ENCODE results near the gene NCLN.
"Not testable (repeated sequence)": the region's sequence is repeated elsewhere in the genome, so short reads cannot be mapped to it uniquely, and the experiment has no call there.

Gene NCLN, protein sequence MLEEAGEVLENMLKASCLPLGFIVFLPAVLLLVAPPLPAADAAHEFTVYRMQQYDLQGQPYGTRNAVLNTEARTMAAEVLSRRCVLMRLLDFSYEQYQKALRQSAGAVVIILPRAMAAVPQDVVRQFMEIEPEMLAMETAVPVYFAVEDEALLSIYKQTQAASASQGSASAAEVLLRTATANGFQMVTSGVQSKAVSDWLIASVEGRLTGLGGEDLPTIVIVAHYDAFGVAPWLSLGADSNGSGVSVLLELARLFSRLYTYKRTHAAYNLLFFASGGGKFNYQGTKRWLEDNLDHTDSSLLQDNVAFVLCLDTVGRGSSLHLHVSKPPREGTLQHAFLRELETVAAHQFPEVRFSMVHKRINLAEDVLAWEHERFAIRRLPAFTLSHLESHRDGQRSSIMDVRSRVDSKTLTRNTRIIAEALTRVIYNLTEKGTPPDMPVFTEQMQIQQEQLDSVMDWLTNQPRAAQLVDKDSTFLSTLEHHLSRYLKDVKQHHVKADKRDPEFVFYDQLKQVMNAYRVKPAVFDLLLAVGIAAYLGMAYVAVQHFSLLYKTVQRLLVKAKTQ

DNA sequence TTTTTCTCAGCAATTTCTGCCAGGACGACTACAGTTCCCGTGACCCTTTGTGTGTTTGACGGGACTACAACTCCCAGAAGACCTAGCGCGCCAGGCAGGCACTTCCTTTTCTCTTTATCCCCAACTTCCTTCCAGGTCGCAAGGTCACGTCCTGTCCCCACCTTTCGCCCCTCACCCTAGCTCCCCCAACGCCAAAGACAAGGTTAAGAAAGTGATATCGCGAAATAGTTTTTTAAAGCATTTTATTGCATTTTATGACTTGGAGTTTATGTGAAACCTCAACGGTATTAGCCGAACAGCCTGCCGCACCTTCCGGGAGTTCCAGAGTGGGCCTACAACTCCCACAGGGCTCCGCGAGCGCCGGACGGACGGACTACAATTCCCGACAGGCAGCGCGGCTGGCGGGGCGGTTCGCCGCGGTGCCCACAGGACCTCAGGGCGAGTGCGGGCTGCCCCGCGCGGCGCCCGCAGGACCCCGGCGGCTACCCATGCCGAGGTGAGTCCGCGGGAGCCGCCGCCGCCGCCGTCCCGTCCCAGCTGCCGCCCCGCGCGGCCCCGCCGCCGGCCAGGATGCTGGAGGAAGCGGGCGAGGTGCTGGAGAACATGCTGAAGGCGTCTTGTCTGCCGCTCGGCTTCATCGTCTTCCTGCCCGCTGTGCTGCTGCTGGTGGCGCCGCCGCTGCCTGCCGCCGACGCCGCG is at the start of gene NCLN:
NCLN (plus strand) TSS at position 470 of the 699 bp plus-strand sequence; CDS start at position 571, 101 bp downstream.
- peak; percentile 91 for DNase-seq

- DNase-seq: peak; percentile 29
Observed at GRCh38 chr19:3135961-3136683, 49.6 kb upstream of the NCLN start, which contains the start of gene GNA15. Gene GNA15, plus strand, starts transcription at chr19:3136033. Its CDS starts 418 bp downstream, at chr19:3136451.

- DNase-seq: no peak
Observed at GRCh38 chr19:3136684-3137055, 49.1 kb upstream of the NCLN start.

- no peak for DNase-seq
Observed at GRCh38 chr19:3137119-3137518, 48.6 kb upstream of the NCLN start.

DNA sequence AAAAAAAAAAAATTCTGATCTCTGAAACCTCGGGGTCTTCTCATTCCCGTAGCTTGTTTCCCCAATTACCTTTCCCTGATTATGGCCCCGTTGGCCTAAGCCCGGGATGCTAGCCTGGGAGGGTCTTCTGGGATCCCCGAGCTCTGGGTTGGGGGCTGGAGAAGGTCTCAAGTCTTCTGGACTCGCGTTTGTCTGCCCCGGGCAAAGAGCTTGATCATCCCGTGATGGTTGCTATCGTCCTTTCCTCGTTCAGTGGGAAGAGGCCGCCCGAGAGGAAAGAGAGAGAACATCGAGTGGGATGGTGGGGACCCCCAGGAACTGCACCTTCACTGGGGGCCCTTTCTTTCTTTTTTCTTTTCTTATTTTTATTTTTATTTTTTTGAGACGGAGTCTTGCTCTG is 47.5 kb upstream of the NCLN start:
- DNase-seq: no peak

GRCh38 chr19:3140667-3141038 is 45.1 kb upstream of the NCLN start:
- no peak for DNase-seq

GRCh38 chr19:3142292-3142670 is 43.4 kb upstream of the NCLN start:
- no peak for DNase-seq

DNA sequence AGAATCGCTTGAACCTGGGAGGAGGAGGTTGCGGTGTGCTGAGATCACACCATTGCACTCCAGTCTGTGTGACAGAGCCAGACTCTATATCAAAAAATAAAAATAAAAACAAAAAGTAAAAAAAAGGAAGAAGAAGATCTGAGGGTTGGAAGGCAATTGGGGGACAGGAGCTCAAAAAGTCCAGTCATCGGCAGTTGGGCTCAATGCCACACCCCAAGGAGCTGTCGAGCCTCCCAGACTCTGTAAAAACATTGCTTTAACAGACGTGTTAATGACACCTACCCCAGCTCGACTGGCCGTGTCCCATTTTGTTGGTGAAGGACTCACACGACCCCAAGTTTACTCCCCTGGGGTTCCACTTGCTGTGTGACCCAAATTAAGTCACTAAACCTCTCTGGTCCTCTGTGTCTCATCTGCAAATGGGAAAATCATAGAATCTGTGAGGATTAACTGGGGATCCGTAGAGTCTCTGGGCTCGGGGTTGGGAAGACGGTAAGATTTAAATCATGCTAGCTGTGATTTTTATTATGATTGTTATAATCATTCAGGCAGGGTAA is 42.9 kb upstream of the NCLN start:
- DNase-seq: no peak

- DNase-seq: no peak
Observed at GRCh38 chr19:3145909-3146676, 39.6 kb upstream of the NCLN start.

GRCh38 chr19:3146677-3147100 is 39.0 kb upstream of the NCLN start:
- DNase-seq: peak; percentile 51

- no peak for DNase-seq
Observed at GRCh38 chr19:3148503-3148902, 37.2 kb upstream of the NCLN start.

DNA sequence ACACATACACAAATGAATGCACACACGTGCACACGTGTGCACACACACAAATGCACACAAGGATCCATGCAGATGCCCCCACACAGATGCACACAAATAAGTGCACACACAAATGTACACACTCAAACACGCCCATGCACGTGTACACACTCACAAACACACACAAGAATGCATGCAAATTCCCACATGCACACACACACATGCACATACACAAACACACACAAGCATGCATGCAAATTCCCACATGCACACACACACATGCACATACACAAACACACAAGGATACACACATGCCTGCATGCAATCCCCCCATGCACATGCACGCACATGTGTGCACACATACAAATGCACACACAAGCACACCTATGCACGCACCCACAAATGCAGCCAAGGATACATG is 36.6 kb upstream of the NCLN start:
- DNase-seq: no peak

DNA sequence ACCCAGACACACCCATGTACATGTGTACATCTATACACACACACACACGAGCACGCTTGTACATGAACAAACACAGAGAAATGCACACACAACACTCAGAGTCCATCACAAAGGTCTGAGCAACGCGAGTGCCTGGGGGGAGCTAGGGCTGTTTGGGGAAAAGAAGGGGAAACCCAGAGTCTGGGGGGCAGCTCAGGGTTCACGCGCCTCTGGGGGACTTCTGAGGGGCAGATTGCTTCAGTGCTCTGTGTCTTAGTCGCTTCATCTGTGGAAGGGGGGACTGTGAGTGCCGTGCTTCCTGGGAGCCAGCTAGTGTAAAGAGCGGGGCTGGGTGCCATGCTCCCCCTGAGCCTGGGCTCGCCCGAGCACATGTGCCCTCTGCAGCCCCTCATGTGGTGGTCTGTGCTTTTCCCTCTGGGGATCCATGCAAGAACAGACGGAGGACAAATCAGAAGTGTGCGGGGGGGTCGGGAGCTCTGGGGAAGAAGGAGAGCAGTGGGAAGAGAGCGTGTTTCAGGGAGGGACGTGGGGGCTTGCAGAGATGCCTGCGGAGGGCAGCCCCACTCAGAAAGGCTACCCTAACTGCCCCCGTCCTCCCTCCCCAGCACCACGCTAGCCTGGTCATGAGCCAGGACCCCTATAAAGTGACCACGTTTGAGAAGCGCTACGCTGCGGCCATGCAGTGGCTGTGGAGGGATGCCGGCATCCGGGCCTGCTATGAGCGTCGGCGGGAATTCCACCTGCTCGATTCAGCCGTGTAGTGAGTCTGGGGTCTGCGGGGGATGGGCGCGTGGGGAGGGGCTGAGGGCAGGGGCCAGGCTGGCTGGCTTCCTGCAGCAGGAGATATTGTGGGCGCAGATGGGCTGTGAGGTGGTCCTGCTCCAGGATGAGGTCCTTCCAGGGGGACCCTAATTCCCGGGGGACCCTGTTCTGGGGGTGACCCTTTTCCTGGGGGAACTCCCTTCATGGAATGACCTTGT is 35.9 kb upstream of the NCLN start:
- no peak for DNase-seq

- no peak for DNase-seq
Observed at GRCh38 chr19:3150739-3151329, 34.9 kb upstream of the NCLN start.

GRCh38 chr19:3151563-3152418 is 33.9 kb upstream of the NCLN start:
- DNase-seq: no peak

DNA sequence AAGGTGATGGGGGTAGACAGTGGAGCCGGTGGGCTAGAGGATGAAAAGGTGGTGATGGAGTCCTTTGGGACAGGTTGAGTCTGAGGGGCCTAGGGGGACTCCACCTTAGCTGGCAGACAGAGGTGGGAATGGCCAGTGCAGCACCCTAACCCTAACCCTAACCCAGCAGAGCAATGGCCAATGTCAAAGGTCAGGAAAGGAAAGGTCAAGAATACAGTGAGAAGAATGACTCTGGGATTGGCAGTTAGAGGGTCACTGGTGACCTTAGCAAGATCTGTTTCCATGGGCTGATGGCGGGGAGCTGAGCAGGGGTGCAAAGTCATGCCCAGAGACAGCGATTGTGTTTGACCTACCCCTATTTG is 33.3 kb upstream of the NCLN start:
- DNase-seq: no peak

DNA sequence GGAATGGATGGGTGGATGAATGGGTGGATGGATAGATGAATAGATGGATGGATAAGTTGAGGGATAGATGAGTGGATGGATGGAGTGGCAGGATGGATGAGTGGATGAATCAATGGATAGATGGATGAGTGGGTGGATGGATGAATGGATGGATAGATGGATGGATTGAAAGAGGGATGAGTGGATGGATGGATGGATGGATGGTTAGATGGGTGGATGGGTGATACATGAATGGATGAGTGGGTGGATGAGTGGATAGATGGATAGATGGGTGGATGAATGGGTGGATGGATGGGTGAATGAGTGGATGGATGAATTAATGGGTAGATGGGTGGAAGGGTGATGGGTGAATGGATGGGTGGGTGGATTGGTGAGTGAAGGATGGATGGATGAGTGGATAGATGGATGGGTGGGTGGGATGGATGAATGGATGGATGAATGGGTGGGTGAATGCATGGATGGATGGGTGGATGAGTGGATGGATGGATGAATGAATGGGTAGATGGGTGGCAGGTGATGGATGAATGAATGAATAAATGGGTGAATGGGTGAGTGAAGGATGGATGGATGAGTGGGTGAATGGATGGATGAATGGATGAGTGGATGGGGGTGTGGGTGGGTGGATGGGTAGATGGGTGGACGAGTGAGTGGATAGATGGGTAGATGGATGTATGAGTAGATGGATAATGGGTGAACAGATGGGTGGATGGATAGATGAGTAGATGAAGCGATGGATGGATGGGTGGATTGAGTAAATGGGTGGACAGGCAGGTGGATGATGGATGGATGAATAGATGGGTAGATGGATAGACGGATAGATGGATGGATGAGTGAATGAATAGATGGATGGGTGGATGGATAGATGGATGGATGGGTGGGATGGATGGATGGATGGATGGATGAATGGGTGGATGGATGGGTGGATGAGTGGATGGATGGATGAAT is 32.2 kb upstream of the NCLN start:
- DNase-seq: no peak

DNA sequence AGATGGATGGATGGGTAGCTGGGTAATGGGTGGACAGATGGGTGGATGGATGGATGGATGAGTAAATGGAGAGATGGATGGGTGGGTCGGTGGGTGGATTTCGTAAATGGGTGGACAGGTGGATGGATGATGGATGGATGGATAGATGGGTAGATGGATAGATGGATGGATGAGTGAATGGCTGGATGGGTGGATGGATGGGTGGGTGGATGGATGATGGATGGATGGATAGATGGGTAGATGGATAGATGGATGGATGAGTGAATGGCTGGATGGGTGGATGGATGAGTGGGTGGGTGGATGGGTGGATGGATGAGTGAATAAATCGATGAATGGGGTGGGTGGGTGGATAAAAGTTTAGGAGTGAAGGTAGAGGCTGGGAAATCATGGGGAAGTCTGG is 31.3 kb upstream of the NCLN start:
- not testable (repeated sequence) for DNase-seq

Measured in activated effector memory CD4-positive, alpha-beta T cell treated with Interleukin-2 at 50 U/mL for 16 hours (primary cell).